Fibroblast of skin of scalp (primary cell): Measurements from ENCODE around the gene GUCY1A2.
A peak's percentile ranks its signal among the peaks of the same experiment; 100 is the strongest.

Experiments used
- DNase-seq: peaks from one replicate; pipeline ENCODE4 v3.0.0-alpha.2; 2013

Gene GUCY1A2

DNA sequence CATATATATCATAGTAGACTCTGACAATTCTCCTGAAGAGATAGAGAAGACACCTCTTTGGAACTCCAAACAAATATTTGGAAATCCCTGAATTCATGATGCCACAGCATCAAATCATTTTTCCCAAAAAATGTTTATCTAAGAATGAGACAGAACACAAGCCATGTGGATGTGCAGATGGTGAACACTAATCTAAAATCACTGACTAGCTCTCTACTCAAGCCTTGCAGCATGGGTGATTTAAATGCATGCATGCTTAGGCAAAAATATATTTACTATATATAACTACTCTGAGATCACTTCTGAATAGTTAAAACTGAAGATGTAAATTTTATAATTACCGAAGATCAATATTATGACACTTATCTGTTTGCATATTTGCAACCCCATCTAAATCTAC lies 289.9 kb downstream of the GUCY1A2 start:
- no peak for DNase-seq

DNA sequence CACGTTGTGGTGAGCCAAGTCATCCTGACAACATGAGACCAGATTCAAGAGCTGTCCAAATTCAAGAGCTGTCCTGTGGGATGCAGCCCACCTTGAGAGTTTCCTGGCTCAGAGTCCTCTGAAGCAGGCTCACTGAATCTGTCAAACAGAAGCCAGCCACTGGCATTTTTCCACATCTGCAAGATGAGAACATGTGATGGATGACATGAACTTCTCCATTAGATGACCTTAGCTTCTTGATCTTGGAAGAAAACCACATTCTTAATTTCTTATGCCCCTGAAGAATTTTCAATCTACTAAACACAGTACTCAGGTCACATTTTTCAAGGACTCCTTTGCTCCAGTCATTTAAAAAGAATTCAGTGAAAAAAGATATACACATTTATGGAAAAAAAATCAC lies 291.0 kb downstream of the GUCY1A2 start:
- no peak for DNase-seq

DNA sequence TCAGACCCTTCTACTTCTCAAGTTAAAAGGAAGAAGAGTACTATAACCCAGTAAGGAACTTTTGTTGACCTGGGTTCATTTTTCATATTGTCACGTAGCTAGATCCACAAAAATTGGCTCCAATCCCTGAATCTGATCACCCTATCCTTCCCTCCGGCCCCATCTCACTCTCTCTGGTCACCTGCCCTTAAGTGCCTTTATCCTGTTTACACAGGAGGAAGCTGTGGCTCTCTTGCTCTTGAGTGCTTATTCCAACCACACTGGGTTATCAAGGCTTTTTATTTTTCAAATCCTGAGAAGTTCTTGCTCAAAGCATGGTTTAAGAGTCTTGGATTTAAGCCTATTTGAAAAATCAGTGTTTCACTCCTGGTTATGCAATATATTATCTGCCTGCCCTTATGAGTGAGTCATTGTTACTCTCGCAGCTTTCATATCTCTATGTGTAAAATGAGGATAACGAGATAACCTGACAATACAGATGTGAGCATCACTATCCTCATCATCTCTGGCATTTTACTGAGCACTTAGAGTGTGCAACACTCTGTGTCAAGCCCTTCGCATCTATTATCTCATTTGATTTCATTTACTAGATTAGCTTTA lies 293.9 kb downstream of the GUCY1A2 start:
- no peak for DNase-seq

DNA sequence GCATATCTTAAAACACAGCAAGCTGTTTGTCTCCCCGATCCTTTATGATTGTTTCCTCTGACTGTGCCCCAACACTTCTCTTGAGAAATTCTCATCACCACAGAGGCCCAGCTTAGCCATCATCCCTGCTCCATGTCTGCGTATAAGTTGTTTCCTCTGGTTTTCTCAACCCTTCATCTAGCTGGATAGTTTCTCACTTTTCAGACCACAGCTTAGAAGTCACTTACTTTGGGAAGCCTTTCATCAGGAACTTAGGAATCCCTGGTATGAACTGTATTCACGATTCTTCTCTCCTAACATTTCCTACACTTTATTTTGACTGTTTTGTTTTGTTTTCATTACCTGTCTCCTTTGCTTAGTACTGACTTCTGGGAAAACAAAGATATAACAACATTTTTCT lies 295.2 kb downstream of the GUCY1A2 start:
- no peak for DNase-seq

DNA sequence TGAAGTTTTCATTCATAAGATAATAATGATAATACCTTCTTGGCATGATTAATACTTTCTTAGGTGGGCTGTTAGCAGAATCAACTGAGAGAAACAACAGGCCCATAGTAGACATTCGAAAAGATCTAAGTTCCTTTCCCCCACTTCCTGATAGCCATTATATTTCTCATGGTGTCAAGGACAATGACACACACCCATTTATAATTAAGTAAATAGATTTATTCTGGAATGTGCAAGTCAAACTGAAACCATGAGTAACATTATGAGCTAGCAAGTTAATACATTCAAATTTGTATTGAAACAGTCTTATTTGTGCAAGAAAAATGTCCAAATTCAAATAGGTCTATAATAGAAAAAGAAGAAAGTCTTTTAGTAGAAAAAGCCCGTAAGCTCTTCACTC lies 301.1 kb downstream of the GUCY1A2 start:
- DNase-seq: no peak

DNA sequence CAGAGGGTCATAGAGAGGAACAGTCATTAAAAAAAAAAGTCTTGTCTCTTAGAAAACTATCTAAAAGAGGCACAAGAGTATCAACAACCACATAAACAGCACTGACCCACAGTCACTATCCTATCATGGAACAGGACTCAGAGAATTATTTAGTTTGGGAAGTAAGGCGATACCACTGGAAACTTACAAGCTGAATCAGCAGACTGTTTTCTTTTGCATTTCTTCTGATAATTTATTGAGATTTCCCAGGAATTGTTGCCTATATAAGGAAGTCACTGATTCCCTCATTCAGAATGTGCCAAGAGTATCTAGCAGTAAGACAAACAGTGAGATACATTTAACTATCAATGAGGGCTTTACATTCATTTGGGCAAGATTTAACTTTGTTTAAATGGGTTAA lies 304.1 kb downstream of the GUCY1A2 start:
- DNase-seq: peak; percentile 69

DNA sequence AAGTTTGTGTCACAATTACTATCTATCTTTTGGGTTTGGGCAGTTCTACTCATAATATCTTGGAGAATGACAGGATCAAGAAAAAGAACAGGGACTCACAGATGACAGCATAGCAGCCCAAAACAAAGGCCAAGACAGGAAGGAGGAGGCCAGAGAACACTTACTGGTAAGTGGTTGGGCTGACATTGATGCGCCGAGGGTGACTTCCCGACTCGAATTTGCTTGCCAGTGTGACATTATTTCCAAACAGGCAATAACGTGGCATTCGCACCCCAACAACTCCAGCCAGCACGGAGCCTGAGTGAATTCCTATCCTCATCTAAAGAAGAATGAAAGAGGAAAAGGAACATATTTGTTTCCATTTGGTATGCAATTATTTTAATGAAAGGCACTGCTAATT lies 309.9 kb downstream of the GUCY1A2 start:
- no peak for DNase-seq

DNA sequence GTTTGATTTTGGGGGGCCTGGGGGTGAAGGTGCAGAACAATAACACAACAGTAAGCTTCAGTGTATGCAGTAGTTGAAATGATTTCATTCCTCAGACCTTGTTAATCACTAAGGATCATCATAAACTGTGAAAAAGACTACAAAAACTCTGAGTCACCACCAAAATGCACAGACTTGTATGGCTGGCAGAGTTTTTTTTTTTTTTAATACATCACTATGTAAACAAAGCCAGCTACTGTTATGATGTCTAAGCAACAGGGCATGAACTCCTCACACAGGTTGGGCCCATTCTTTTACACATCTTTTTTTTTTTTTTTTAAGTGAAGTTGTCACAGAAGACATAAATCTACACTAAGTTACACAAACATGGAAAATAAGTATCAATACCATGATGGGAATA lies 311.9 kb downstream of the GUCY1A2 start:
- peak; percentile 75 for DNase-seq

DNA sequence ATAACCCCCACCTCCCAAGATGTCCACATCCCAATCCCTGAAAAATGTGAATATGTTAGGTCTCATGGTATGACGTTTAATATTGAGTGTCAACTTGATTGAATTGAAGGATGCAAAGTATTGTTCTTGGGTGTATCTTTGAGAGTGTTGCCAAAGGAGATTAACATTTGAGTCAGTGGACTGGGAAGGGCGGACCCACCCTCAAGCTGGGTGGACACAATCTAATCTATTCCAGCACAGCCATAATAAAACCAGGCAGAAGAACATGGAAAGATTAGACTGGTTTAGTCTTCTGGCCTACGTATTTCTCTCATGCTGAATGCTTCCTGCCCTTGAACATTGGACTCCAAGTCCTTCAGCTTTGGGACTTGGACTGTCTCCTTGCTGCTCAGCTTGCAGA lies 315.5 kb downstream of the GUCY1A2 start:
- DNase-seq: no peak

DNA sequence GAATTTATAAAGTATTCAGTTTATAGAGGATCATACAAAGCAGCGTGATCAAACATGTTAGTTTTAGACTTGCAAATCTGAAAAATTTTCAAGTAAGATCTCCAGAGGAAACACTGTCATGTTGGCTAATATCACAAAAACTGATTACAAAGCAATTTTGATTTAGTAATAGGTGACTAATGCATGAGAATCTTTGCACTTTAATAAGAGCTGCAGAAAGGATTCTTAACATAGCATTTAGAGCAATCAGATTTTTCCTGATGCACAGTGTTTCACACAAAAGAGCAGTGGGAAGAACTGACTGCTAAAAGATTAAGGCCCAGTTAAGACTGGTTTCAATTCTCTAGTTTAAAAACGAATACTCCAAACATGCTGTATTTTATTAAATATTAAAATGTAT lies 321.2 kb downstream of the GUCY1A2 start:
- DNase-seq: peak; percentile 82

DNA sequence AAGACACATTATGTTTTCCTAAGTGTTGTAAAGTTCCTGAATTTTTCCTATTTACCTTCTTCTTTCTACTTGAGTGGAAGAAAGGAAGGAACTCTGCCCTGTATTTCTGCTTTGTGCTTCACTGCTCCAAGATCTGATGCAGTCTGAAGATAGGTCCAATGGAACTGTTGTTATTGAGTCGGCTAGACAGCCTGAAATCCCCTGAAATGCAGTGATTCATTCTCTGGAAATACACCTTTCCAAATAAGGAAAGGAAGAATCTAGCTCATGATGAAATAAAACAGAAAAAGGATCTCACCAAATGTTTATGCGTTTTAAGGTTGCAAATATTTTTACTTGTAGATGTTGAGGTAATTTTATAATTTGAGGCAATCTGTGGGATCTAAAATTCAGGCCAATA lies 322.8 kb downstream of the GUCY1A2 start:
- DNase-seq: peak; percentile 83

DNA sequence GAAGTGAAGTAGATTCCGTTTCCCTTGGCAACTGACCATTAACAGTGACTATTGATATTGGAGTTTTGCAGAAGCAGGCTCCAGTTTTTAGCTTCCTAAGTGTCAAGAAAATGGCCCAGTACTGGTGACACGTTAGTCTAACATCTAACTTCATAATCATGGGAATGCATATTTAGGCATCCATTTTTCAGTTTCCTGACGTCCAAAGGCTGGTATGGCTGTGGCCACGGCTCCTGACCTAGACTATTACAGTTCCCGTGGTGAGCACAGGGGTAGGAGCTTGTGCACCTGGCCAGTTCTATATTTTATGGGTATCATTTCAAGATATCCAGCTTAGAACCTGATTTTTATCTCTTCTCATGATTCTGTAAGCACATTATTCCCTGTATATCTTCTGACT lies 323.8 kb downstream of the GUCY1A2 start:
- no peak for DNase-seq

DNA sequence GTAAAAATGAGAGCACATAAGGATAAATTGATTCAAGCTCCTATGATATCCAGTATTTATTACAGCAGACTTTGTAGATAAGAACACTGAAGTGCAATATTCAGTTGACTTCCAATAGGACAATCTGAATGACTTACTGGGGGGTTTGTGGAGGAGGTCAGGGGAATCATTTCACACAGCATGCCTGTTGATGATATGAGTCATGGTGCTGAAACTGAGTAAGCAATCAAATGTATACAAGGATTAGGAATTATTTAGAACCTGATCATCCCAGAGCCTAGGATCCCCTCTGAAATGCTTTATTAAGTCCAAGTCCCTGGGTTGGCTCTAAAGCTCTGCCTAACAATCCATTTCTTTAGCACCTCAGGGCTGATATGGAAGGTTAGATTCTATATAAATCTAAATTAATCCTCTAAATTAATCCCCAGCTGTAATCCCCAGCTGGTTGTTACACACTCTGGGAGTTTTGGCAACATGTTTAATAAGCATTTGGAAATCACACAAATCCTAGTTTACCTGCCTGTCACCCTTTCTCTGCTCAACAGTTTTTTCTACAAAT lies 326.4 kb downstream of the GUCY1A2 start:
- DNase-seq: peak; percentile 49

DNA sequence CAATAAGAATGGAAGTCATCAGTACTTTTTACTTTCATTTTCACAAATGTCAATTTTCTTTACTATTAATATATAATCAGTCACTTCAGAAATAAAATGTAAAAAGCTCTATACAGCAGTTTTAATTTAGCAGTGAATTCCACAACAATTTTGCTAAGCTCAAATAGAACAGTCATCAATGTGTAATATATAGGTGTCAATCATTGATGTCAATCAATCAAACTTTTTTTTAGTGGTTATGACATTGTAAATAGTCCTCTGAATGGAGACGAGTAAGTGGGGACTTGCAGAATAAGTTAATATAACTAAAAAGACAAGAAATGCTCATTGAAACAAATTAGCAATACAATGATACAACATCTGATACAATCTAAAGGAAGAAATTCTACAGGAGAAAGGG lies 327.4 kb downstream of the GUCY1A2 start:
- no peak for DNase-seq

DNA sequence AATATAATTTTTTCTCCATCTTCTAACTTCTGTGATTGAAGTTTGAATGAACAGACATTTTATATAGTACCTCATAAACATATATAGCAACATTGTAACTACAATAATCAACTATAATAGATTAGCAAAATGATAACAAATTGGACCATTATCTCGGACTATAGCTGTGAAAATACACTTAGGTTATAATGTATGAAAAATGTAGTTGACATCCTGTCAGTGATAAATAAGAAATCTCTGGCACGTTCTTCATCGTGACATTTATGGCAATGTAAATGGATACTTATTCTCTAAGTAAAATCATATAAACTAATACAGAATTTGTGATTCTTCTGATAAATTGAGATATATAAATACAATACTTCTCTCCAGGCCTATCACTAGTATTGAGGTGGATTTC lies 333.3 kb downstream of the GUCY1A2 start:
- DNase-seq: no peak

DNA sequence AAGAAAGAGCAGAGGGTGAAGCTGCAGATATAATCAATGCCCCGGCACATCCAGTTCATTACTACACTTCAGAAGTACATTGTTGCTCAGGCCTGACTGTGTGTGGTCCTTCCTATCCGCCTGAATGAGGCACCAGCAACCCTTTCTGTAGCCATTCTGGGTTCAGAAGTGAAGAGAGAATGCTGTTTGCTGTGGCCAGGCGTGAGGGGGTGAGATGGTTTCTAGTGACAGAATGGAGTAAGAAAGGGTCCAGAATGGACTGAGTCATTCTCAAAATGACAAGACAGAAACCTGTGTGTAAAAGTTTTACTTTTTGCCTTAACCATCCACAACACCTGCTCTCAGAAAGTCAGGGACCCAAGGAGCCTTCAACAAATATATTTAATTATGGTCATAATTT lies 334.8 kb downstream of the GUCY1A2 start:
- DNase-seq: no peak

DNA sequence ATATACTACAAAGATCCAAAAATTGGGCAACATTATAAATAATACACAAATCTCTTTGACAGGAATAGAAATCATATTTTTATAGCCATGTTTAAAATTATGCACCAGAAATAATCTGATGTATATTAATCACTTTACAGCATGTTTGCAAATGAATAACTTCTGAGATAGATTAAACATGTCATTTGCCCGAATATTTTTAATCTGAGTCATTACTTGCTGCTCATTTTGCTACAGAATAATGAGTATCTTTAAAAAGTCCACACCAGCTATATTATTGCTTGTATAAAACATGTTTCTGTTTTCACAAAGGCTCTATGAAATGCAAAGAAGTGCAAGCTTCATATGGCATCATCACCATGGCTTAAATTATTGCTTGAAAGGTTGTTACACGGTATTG lies 336.8 kb downstream of the GUCY1A2 start:
- peak; percentile 11 for DNase-seq

DNA sequence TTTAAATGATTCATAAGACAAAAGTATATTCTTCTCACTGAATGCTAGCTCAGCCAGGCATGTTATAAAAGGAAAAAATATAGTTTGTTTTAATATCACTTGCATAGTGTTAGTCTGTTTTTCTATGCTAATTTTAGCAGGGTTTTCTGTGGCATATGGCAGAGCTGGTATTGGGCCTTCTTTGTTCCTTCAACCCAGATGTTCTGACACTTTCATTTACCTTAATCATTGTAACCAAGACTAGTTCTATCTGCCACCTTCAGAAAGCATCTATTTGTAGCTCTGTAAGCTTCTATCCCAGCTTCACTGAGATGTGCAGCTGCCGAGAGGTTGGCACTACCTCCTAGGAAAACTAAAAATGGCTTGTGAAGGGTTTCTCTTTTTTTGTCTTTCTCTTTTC lies 338.7 kb downstream of the GUCY1A2 start:
- DNase-seq: no peak

DNA sequence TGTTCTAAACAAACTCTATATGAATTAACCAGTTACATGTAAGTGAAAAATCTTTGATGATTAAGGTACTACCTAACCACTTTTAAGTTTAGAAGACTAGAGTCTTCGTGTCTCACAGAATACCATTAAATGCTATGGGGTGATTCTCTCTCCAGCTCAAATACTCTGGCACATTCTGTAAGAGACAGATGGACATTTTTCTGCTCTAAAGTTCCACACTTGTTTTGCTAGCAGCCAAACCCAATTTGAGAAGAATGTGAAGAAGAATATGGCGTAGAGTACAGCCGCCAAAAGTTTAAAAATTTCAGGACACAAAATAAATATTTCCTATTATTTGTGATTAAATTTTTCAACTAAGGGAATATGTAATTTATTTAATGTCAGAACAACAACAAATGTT lies 339.1 kb downstream of the GUCY1A2 start:
- no peak for DNase-seq

DNA sequence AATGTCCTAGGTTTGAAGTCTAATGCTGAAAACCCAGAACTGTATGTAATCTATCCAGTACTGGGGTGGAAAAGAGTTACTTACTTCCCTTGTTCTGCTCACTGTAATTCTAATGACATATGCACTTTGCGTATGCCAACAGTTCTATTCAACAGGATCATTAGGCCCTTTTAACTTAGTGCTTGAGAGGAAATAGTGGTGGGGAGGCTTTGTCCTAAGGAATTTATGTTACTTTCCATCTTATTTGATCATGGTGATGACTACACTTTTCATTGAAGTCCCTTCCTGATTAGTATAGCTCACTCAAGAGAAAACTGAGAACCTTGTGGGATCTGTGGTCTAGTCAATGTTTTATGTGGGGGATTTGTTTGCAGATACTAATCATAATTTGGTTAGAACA lies 348.2 kb downstream of the GUCY1A2 start:
- no peak for DNase-seq

DNA sequence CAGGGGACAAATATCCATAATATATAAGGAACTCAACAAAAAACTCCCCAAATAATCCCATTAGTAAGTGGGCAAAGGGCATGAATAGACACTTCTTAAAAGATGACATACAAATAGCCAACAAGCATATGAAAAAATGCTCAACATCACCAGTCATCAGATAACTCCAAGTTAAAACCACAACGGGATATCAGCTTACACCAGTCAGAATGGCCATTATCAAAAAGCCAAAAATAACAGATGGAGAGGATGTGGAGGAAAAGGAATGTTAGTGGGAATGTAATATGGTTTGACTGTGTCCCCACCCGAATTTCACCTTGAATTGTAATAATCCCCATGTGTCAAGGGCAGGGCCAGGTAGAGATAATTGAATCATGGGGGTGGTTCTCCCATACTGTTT lies 350.1 kb downstream of the GUCY1A2 start:
- peak; percentile 50 for DNase-seq

DNA sequence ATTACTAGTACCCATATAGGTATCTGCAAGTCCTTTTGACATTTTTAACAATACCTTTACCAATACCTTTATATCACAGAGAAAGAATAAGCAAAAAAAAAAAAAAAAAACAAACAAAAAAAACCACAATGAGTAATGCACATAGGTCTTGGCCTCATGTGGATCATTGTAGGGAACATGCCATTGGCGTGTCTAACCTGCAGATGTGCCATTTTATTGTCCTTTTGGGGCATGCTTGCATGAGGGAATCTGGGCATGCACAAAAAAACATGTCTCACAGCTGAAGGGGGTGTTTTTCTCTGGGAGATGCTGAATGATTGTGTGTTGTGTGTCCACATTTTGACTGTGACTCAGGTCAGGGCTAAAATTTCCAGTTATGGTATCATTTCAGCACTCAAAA lies 361.6 kb downstream of the GUCY1A2 start:
- DNase-seq: no peak

DNA sequence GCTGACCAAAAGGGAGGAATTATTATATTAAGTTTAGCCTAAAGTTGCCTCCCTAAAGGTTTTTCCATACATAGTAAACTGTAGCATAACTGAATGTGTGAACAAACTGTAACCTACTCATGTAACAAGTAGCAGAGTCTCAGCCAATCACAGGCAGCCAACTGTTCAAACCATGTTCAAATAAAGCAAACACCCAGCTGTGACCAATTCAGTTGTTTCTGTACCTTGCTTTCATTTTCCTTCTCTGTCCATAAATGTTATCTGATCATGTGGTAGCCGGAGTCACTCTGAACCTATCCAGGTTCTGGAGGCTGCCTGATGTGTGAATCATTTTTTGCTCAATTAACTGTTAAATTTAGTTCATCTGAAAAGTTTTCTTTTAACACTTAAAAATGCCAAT lies 373.5 kb downstream of the GUCY1A2 start:
- no peak for DNase-seq

DNA sequence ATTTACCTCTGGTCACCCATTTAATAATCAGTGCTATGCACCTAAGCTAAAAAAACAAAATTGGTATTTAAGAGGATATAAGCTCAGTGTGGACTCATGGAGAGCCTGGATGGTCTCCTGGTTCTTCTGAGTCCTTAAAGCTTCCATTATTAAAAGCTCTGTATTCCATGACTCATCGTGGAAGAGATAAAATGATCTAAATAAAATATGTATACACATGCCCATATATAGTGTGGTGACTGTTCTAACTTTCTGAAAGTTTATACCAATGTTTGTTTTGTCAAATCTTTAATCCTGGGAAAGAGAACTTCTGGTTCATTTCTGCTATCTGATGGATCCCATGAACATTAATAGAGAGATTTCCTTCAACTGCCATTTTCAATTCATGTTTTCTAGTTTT lies 375.9 kb downstream of the GUCY1A2 start:
- no peak for DNase-seq

DNA sequence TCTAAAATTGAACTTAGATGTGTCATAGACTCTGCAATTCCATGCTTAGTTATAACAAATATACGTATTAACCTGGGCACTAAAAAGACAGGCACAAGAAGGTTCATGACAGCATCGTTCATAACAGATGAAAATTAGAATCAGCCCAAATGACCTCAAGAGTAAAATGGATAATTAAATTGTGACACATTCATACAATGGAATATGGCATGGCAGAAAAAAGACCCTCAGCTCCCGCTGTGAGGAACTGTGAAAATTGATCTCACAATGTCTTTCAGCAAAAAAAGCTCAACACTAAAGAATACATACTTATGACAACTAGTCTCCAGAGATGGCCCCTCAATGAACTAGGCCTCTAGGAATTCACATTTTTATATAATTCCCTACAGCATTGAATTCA lies 386.0 kb downstream of the GUCY1A2 start:
- DNase-seq: no peak
